Effector CD4-positive, alpha-beta T cell (primary cell): ENCODE results near the gene SON.
"Not testable (repeated sequence)": the region's sequence is repeated elsewhere in the genome, so short reads cannot be mapped to it uniquely, and the experiment has no call there.

ENCODE experiments used
- DNase-seq: peaks from one replicate; pipeline ENCODE4 v3.0.0-alpha.2; 2020

The SON gene

DNA sequence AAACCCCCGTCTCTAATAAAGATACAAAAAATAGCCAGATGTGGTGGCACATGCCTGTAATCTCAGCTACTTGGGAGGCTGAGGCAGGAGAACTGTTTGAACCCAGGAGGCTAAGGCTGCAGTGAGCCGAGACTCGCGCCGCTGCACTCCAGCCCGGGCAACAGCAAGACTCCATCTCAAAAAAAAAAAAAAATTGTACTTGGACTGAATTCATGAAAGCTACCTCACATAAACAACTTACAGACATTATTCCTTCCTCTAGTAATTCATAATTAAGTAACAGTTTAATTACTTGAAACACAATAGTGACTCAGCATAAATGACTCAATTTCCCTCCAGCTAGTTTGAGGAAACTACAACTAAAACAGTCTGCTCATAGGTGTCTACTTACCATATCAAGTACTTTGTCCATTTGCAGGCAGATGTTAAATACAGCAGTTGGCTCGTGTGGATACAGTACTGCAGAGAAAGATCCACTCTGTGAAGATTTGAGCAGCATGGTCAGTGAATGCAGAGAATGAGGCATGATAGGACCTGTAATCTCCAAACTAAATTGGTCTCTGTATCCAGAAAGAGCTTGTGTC, 36.2 kb downstream of the SON start:
- DNase-seq, result no peak

- no peak for DNase-seq
Measured at GRCh38 chr21:33584455-33584854, 41.6 kb downstream of the SON start.

GRCh38 chr21:33586927-33587326, 44.1 kb downstream of the SON start:
- DNase-seq, result no peak

DNA sequence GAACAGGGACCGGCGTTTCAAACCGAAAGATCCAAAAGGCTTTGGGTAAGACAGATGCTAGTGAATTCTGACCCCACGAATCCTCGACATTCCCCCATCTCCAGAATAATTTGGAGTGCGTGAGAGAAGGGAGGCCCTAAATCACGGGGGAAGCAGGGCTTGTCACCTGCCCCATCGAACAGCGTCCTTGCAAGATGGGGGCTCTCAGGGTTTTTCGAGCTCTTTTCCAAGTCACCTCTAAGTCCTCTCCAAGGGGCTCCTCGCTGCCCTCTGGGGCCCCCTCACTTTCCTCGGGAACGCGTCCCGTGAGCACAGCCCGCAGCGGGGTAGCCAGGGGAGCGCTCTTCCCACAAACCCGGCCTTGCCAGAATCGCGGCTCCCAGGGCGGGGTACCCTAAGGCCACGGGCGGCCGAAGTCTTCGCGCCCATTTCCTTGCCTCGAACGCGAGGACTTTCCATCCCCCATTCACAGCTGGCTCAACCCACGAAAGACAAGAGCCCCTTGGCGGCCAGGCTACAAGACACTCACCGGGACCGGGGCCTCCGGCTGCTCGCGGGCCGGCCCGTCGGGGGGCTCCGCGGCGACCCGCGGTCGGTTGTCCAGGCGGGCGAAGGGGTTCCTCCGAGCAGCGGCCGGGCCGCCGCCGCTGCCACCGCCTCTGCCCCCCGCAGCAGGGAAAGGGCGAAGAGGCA, 45.1 kb downstream of the SON start:
- no peak for DNase-seq

GRCh38 chr21:33588485-33589335, 45.9 kb downstream of the SON start, which contains the start of gene DONSON:
Gene DONSON (minus strand): TSS chr21:33588684. CDS start chr21:33588641, 43 bp downstream.
- DNase-seq, result peak; percentile 85

DNA sequence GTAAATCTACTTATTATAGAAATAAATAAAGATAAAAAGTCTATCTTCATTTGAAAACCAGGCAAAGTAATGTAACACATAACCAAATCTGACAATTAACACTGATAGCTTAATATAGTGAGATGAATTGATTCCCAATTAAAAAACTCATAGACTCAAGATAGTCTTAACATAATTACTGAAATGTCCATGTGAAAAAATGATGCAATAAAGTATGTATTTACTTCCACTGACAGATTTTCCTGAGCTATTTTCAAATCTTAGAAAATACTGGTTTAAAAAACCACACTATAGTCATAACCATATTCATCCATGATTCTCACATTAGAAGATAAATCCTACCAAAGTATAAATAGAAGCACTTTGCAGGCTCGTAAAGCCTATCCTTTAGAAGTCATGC, 55.2 kb downstream of the SON start:
- DNase-seq, result no peak

GRCh38 chr21:33608559-33608958, 65.7 kb downstream of the SON start:
- DNase-seq, result no peak

DNA sequence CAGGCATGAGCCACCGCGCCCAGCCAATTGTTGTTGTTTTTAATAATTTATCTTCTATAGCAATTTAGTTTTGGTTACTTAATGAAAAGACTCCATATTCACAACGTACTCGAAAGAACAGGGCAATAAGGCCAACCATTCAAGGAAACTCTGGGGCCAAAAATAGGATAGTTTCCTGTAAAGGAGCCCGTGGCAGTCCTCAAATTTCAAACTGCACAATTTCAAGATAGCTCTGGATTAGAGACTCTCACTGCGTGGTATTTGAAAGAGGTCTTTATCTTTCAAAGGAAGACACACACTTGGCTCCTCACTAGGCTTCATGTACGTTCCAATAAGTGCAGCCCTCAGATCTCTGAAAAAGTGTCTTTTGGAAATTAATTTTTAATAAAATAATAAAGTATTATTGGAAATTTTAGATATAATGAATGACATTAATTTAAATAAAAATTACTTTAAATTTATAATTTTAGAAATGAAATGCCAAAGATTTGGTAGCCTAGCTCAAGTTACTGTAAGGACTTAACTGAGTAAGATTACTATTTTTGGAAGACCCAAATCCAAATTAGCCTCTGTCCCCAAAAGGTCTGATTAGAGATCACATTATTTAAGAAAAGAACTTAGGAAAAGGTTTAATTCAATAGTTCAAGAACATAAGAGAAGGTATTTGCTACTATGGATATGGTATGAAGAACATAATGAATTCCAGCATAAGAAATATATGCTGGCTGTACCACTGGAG, 68.3 kb downstream of the SON start:
- DNase-seq, result no peak

GRCh38 chr21:33617565-33617964, 74.7 kb downstream of the SON start:
- not testable (repeated sequence) for DNase-seq

- no peak for DNase-seq
Measured at GRCh38 chr21:33618407-33618806, 75.6 kb downstream of the SON start.

DNA sequence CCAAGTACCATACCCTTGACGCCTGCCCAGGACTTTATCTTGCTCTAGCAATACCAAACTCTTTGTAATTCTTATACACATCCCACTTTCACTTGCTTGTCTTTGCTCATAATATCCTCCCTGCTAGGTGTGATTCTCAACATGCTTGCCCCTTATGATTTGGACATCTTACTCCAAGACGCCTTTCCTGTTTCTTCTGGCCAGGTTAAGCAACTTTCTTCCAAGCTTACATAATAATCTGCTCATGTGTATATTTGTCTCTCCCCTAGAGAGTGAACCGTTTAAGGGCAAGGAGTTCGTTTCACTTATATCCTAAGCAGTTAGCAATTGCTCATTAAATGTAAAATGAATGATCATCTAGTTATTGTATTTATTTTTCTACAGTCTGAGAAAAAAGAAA, 76.9 kb downstream of the SON start:
- no peak for DNase-seq

- no peak for DNase-seq
Measured at GRCh38 chr21:33622253-33622652, 79.4 kb downstream of the SON start.

DNA sequence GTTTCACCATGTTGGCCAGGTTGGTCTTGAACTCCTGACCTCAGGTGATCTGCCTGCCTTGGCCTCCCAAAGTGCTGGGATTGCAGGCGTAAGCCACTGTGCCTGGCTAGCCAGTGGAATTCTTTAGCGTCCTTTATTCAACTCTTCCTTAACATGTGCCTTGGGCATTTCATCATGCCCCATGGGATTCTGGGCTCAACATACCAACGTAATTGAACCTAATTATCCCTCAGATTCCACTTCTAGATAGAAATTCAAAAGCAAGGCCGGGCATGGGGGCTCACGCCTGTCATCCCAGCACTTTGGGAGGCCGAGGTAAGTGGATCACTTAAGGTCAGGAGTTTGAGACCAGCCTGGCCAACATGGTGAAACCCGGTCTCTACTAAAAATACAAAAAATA, 83.3 kb downstream of the SON start:
- not testable (repeated sequence) for DNase-seq
